GM12878 (cell line): ENCODE data around the gene HOXC9. TPM values are rescaled to one million over a fixed set of nuclear protein-coding genes. Genes with fewer than 3 reads are reported as not detected.
A peak's percentile ranks its signal among the peaks of the same experiment; 100 is the strongest.

Experiments
- ATAC-seq: fragments of 200-7000 bp; cut with Tn5 transposase; 3 replicates; pipeline ENCODE4 v1.9.1; 2020; ENCODE audit warnings: mild to moderate bottlenecking, moderate library complexity
- BruUV-seq: library from RNA; stranded (reverse); fragments of 400-500 nt; replicated peaks from 2 replicates; lab custom pipeline; 2021; lab: Mats Ljungman, UMichigan
- CTCF ChIA-PET: fragments of 300-600 bp; sonication (Branson Sonifier 250); formaldehyde crosslinking; extraction: SDS; loops from one replicate; lab custom pipeline; 2021; ENCODE audit warnings: inconsistent platforms; lab: Yijun Ruan, JAX
- POLR2A ChIA-PET: fragments of 350-600 bp; formaldehyde crosslinking; extraction: SDS; loops from one replicate; lab custom pipeline; 2021; ENCODE audit warnings: inconsistent platforms; lab: Charles Lee
- RAD21 ChIA-PET: fragments of 300-600 bp; sonication (Branson Sonifier 250); formaldehyde crosslinking; loops from one replicate; lab custom pipeline; 2023; ENCODE audit warnings: antibody characterized with exemption; ENCODE audit not compliant: unreplicated experiment; lab: Charles Lee
- SMC1A ChIA-PET: fragments of 300-600 bp; sonication (Branson Sonifier 250); formaldehyde crosslinking; loops from one replicate; lab custom pipeline; 2023; ENCODE audit not compliant: unreplicated experiment, uncharacterized antibody; lab: Charles Lee
- DNase-seq: peaks from one replicate; pipeline ENCODE4 v3.0.0-alpha.2; 2011; ENCODE audit warnings: low read depth, low spot score
- FAIRE-seq: peaks from 3 replicates; lab custom pipeline; 2011; peaks lifted over from hg19 to GRCh38; lab: Jason Lieb, UNC
- H2AFZ ChIP-seq: 2 replicates; pipeline ENCODE4 v1.6.0; 2011; ENCODE audit warnings: low read depth, low read length, control low read depth; ENCODE audit not compliant: control insufficient read depth
- H3K27ac ChIP-seq: 2 replicates; pipeline ENCODE4 v1.5.1; 2011; ENCODE audit warnings: control low read depth; ENCODE audit not compliant: control insufficient read depth, insufficient read depth
- H3K27me3 ChIP-seq, 2 experiments: replicated peaks in 1 of 2; 2 replicates each; pipeline versions ENCODE4 v1.6.0 to v1.6.1; 2011; ENCODE audit warnings: low read length in 1 of 2; ENCODE audit not compliant: control insufficient read depth in 2 of 2, insufficient read depth in 2 of 2
- H3K36me3 ChIP-seq, 2 experiments: 2 replicates each; pipeline ENCODE4 v1.5.1; 2011; ENCODE audit warnings: low read length in 1 of 2; ENCODE audit not compliant: control insufficient read depth in 2 of 2, insufficient read depth in 2 of 2
- H3K4me1 ChIP-seq: 2 replicates; pipeline ENCODE4 v1.6.1; 2011; ENCODE audit warnings: mild to moderate bottlenecking, low read length, moderate library complexity, mixed read lengths; ENCODE audit not compliant: control insufficient read depth, insufficient read depth
- H3K4me2 ChIP-seq: 2 replicates; pipeline ENCODE4 v1.6.0; 2011; ENCODE audit warnings: control low read depth; ENCODE audit not compliant: control insufficient read depth, insufficient read depth
- H3K4me3 ChIP-seq: fragments of 200-600 bp; sonication (generic); 2 replicates; pipeline ENCODE4 v1.5.1; 2016
- H3K79me2 ChIP-seq: 2 replicates; pipeline ENCODE4 v1.6.0; 2011; ENCODE audit warnings: low read length; ENCODE audit not compliant: control insufficient read depth, insufficient read depth
- H3K9ac ChIP-seq: 2 replicates; pipeline ENCODE4 v1.8.0; 2011; ENCODE audit warnings: low read length, control low read depth, mixed read lengths; ENCODE audit not compliant: control insufficient read depth, insufficient read depth
- H3K9me3 ChIP-seq: replicated peaks from 3 replicates; pipeline ENCODE4 v1.5.1; 2011; ENCODE audit warnings: mild to moderate bottlenecking, low read length; ENCODE audit not compliant: control insufficient read depth, insufficient read depth
- H4K20me1 ChIP-seq: 2 replicates; pipeline ENCODE4 v1.6.0; 2011; ENCODE audit not compliant: control insufficient read depth, insufficient read depth
- CREB1 ChIP-seq: IDR thresholded peaks from 2 replicates; pipeline ENCODE4 v1.6.1; 2012; ENCODE audit warnings: low read depth, mild to moderate bottlenecking, inconsistent platforms
- CUX1 ChIP-seq: IDR thresholded peaks from 2 replicates; pipeline ENCODE4 v1.6.1; 2012; ENCODE audit warnings: improper control_type of control experiment, low read depth, low read length; ENCODE audit not compliant: insufficient replicate concordance
- EP300 ChIP-seq, 2 experiments: fragments of 150-350 bp in 1 of 2; IDR thresholded peaks; 2 replicates each; pipeline ENCODE4 v1.6.1; 2011 to 2012; ENCODE audit warnings: low read depth in 2 of 2, low read length in 2 of 2, borderline replicate concordance in 1 of 2, improper control_type of control experiment in 1 of 2, inconsistent platforms in 1 of 2; ENCODE audit not compliant: control insufficient read depth in 1 of 2
- IKZF2 ChIP-seq, 2 experiments: fragments of 450-650 bp; IDR thresholded peaks; 2 replicates each; pipeline ENCODE4 v1.6.1; 2017; ENCODE audit warnings: mild to moderate bottlenecking in 2 of 2, moderate library complexity in 2 of 2
- MEF2B ChIP-seq: fragments of 450-650 bp; IDR thresholded peaks from 2 replicates; pipeline ENCODE4 v1.6.1; 2018; ENCODE audit warnings: mild to moderate bottlenecking, moderate library complexity; ENCODE audit not compliant: partially characterized antibody, poor library complexity, severe bottlenecking
- MLLT1 ChIP-seq: fragments of 450-650 bp; IDR thresholded peaks from 2 replicates; pipeline ENCODE4 v1.6.1; 2016; ENCODE audit warnings: mild to moderate bottlenecking
- MTA2 ChIP-seq: fragments of 450-650 bp; IDR thresholded peaks from 2 replicates; pipeline ENCODE4 v1.6.1; 2016; ENCODE audit warnings: low read depth, mild to moderate bottlenecking, moderate library complexity
- MXI1 ChIP-seq: fragments of 150-350 bp; IDR thresholded peaks from 2 replicates; pipeline ENCODE4 v1.6.1; 2011; ENCODE audit warnings: low read depth, mild to moderate bottlenecking, inconsistent platforms, low read length, improper control_type of control experiment
- NBN ChIP-seq: fragments of 450-650 bp; IDR thresholded peaks from 2 replicates; pipeline ENCODE4 v1.6.1; 2016
- NR2F1 ChIP-seq: fragments of 450-650 bp; conservative IDR thresholded peaks from 2 replicates; pipeline ENCODE4 v1.6.1; 2017; ENCODE audit warnings: mild to moderate bottlenecking
- SMC3 ChIP-seq: IDR thresholded peaks from 2 replicates; pipeline ENCODE4 v1.6.1; 2011; ENCODE audit warnings: low read length, improper control_type of control experiment, borderline replicate concordance
- SUZ12 ChIP-seq: fragments of 200-600 bp; sonication (generic); IDR thresholded peaks from one replicate; pipeline ENCODE4 v1.6.1; 2018; ENCODE audit warnings: antibody characterized with exemption, mild to moderate bottlenecking; ENCODE audit not compliant: unreplicated experiment
- TAF1 ChIP-seq: IDR thresholded peaks from 2 replicates; pipeline ENCODE4 v1.6.1; 2011; ENCODE audit warnings: mild to moderate bottlenecking, low read depth, low read length, borderline replicate concordance
- ZSCAN29 ChIP-seq: fragments of 450-650 bp; IDR thresholded peaks from 2 replicates; pipeline ENCODE4 v1.6.1; 2017; ENCODE audit warnings: mild to moderate bottlenecking, moderate library complexity
- WGBS: methylation state at CpG from one replicate; pipeline ENCODE4 v1.1.6; 2016; ENCODE audit warnings: low lambda C conversion rate; ENCODE audit not compliant: insufficient replicate concordance, insufficient coverage; ENCODE audit errors: missing lambda C conversion rate; 5-methylcytosine and 5-hydroxymethylcytosine counted together
- in situ Hi-C: fragments of 300-500 bp; cut with MboI; formaldehyde crosslinking; loops from 9 replicates; pipeline ENCODE4 v1.14.3; 2018; ENCODE audit warnings: mixed read lengths
- intact Hi-C: fragments of 100-400 bp; cut with micrococcal nuclease; formaldehyde crosslinking; loops from one replicate; pipeline ENCODE4 v1.14.2; 2022; ENCODE audit not compliant: unreplicated experiment
- polyA plus RNA-seq, 11 experiments: library from polyadenylated mRNA; depleted of rRNA in 4 of 11; unstranded in 6 of 11; stranded (reverse) in 5 of 11; fragments of >200 nt; fragmentation: Nextera tagmentation in 4 of 11; fragmentation: Illumina TruSeq in 1 of 11; extraction: Ambion mirVana in 4 of 11; extraction: Trizol in 1 of 11; gene quantifications; 1 replicate in 1 of 11; 2 replicates in 10 of 11; pipeline versions ENCODE4 v1.2.1 to v1.2.3, GENCODE V29; 2011 to 2016; ENCODE audit warnings: inconsistent platforms in 2 of 11, missing spikeins in 2 of 11, low read depth in 1 of 11
- total RNA-seq, 4 experiments: library from RNA; depleted of rRNA in 3 of 4; stranded (reverse); fragments of >200 nt in 3 of 4; fragmentation: Illumina TruSeq in 1 of 4; extraction: Trizol in 1 of 4; gene quantifications; 2 replicates each; pipeline versions ENCODE4 v1.2.1 to v1.2.3, GENCODE V29; 2013 to 2021

The HOXC9 gene
- total and polyA plus RNA-seq, 10 of the 15 experiments (the other 5 are each of a cell fraction or from before 2014, with no cell fraction given): not detected

GRCh38 chr12:54052438-54053002 is 52.6 kb downstream of the HOXC9 start:
- BruUV-seq: TSS peak; percentile 92
- FAIRE-seq: no peak
- Histone ChIP-seq H3K9me3 (no peaks in the 10 kb centered on the region), H2AFZ (peak overlapping the region; percentile 21; the same call in 1 of the 2 replicates), H3K27me3 (peaks cover 0 to 4% of the 10 kb centered on the region in 2 experiments; a peak in 3 of 4 replicates), H3K4me1 (peaks cover 22% of the 10 kb centered on the region), H3K4me2 (peak overlapping the region; percentile 80), H3K36me3 (no peaks in the 10 kb centered on the region), H3K4me3 (peak overlapping the region; percentile 84), H3K9ac (peak overlapping the region; percentile 93), H4K20me1 (no peaks in the 10 kb centered on the region)
- in situ Hi-C loops (no loop called here), intact Hi-C loops (loop anchor here (1.0 kb wide), 1 partner anchor 34 kb away; no protein-coding TSS in a partner anchor)
- ChIA-PET SMC1A (interaction anchor here (0.6 to 4.6 kb wide), 16 partner anchors 11 to 309 kb away, joined by 3 to 37 read pairs (median 4); partner anchors contain the start of genes HOXC5, HOXC6 and SMUG1), POLR2A (interaction anchor here (0.7 to 3.7 kb wide), 12 partner anchors 11 to 415 kb away, joined by 3 to 24 read pairs (median 4); partner anchors contain the start of genes CBX5, COPZ1, HNRNPA1 and SMUG1)
- DNase-seq: no peak
- TF ChIP-seq MTA2 (no peak), MXI1 (no peak), MEF2B (no peak), ZSCAN29 (no peak), CUX1 (no peak), TAF1 (no peak), SMC3 (no peak), MLLT1 (no peak), EP300 (IDR thresholded peaks at IDR 0.05; ENCODE audit: borderline replicate concordance in 1 of 2, control insufficient read depth in 1 of 2, low read depth in 2 of 2, low read length in 2 of 2) (no peak; a peak in 1 of 4 replicates), IKZF2 (IDR thresholded peaks at IDR 0.05) (no peak), NBN (no peak), SUZ12 (no peak), CREB1 (no peak), NR2F1 (no peak)
- TF ChIP-seq, all 136 proteins: peak for 0
- ChIA-PET RAD21 (interaction anchor here (0.7 to 6.0 kb wide), 14 partner anchors 8 to 296 kb away, joined by 3 to 56 read pairs (median 6); partner anchors contain the start of genes HOXC5 and SMUG1), CTCF (interaction anchor here (0.9 to 6.7 kb wide), 15 partner anchors 11 to 168 kb away, joined by 3 to 86 read pairs (median 7); partner anchors contain the start of genes HOXC5, HOXC6 and SMUG1)
- peaks cover 14% of the 10 kb centered on the region for H3K79me2 ChIP-seq
- peak; percentile 14; the same call in 2 of the 3 replicates for ATAC-seq
- H3K27ac ChIP-seq: peak overlapping the region; percentile 89
- 42% methylated on average over 10 of the region's 10 CpGs for WGBS
